Heart right ventricle (tissue), 16 donors: ENCODE measurements around the gene IL1RAPL1. TPM values are rescaled to one million over a fixed set of nuclear protein-coding genes. Genes with fewer than 3 reads are reported as not detected.

Source experiments
- ATAC-seq, 8 donors: fragments of 200-7000 bp; cut with Tn5 transposase; one replicate each; pipeline ENCODE4 v1.9.1; 2020; ENCODE audit warnings: mild to moderate bottlenecking in 8 of 8, moderate library complexity in 8 of 8, moderate number of reproducible peaks in 1 of 8
- DNase-seq, 2 donors: peaks; one replicate each; pipeline ENCODE4 v3.0.0-alpha.2; 2020
- H3K27ac ChIP-seq, 10 donors: fragments of 200-600 bp; sonication (generic) in 2 of 10; one replicate each; pipeline versions ENCODE4 v1.5.0 to v1.8.0; 2020 to 2022; ENCODE audit warnings: mild to moderate bottlenecking in 3 of 10
- H3K27me3 ChIP-seq, 7 donors: fragments of 200-600 bp; one replicate each; pipeline ENCODE4 v1.8.0; 2021 to 2022; ENCODE audit warnings: mild to moderate bottlenecking in 2 of 7
- H3K36me3 ChIP-seq, 9 donors: fragments of 200-600 bp; sonication (generic) in 1 of 9; one replicate each; pipeline versions ENCODE4 v1.5.0 to v1.8.0; 2020 to 2022; ENCODE audit warnings: mild to moderate bottlenecking in 2 of 9
- H3K4me1 ChIP-seq, 9 donors: fragments of 200-600 bp; sonication (generic) in 1 of 9; one replicate each; pipeline versions ENCODE4 v1.5.0 to v1.8.0; 2020 to 2022; ENCODE audit warnings: mild to moderate bottlenecking in 4 of 9
- H3K4me3 ChIP-seq, 10 donors: fragments of 200-600 bp; sonication (generic) in 2 of 10; one replicate each; pipeline versions ENCODE4 v1.5.0 to v1.8.0; 2020 to 2022; ENCODE audit warnings: mild to moderate bottlenecking in 7 of 10, moderate library complexity in 2 of 10
- H3K9me3 ChIP-seq, 11 donors: fragments of 200-600 bp in 10 of 11; sonication (generic) in 2 of 11; one replicate each; pipeline versions ENCODE4 v1.5.0 to v1.8.0; 2013 to 2022; ENCODE audit warnings: mild to moderate bottlenecking in 2 of 11, control low read depth in 1 of 11, moderate library complexity in 1 of 11
- CTCF ChIP-seq, 9 donors: fragments of 200-600 bp; sonication (generic) in 2 of 9; IDR thresholded peaks; one replicate each; pipeline versions ENCODE4 v1.5.0 to v1.8.0; 2021 to 2022; ENCODE audit warnings: antibody characterized with exemption in 9 of 9, mild to moderate bottlenecking in 5 of 9, moderate library complexity in 1 of 9
- WGBS, 2 donors: extraction: QIAGEN DNeasy Blood & Tissue Kit; methylation state at CpG; one replicate each; pipeline ENCODE4 v1.1.7; 2013; ENCODE audit warnings: inconsistent platforms in 1 of 2; 5-methylcytosine and 5-hydroxymethylcytosine counted together
- intact Hi-C, 10 donors: fragments of 100-400 bp; cut with DNase I; formaldehyde crosslinking; loops; one replicate each; pipeline versions ENCODE4 v1.11.1 to v1.14.2; 2022
- polyA plus RNA-seq, 2 donors: library from polyadenylated mRNA; stranded (reverse); fragments of 200-250 nt; gene quantifications; one replicate each; pipeline ENCODE4 v1.2.3, GENCODE V29; 2013
- total RNA-seq, 10 donors: library from RNA; stranded (reverse); fragmentation: NEBNext Ultra II Directional in 3 of 10; extraction: Animal tissue kit (Norgen Biotek cat#: 25700) in 3 of 10; gene quantifications; one replicate each; pipeline versions ENCODE4 v1.2.1 to v1.2.4, GENCODE V29; 2021 to 2023
- donor health status: Arrhythmogenic right ventricular cardiomyopathy.
- donor health status: ischemic (EF 13 %, LVEDD 7.1; RV severe dilation, severe dysfunction).
- donor health status: healthy with polysubstance abuse.
- donor health status: DM: no; HTN: yes; CAD: no.
- donor health status: DM: no; HTN: no; CAD: no.
- donor health status: ischemic (EF 25% LVEDD 6.9; RV normal size, moderate dysfunction).
- donor health status: ischemic (EF 25% LVEDD 5.7; RV mildly dilated, moderate dysfunction).
- donor health status: healthy.
- donor health status: DM: yes; HTN: yes; CAD: no.
- donor health status: Ischemic cardiomyopathy.
- donor health status: ischemic (EF 35%, LVEDD 5.7; RV mildly dilated, moderate dysfunction).
- donor health status: nonischemic (EF 11% LVEDD 7.7; RV severe dilation, severe dysfunction).
- donor health status: DM: yes; HTN: yes; CAD: no.
- donor health status: PGD.
- donor health status: ischemic (EF 29% LVEDD 5.4; RV normal size, mild dysfunction).
- donor health status: nonischemic (EF 23%, LVEDD 6.1; RV moderate dilation, normal function).

The IL1RAPL1 gene
- total and polyA plus RNA-seq, 12 donors, result 0.13 to 6.3 (median 2.8) TPM

GRCh38 chrX:29528281-29528680 lies 941.0 kb downstream of the IL1RAPL1 start:
- H3K4me1 ChIP-seq, result no peaks in the 10 kb centered on the region
- H3K9me3 ChIP-seq, result no peaks in the 10 kb centered on the region
- no peak overlapping the region for H3K27ac ChIP-seq
- WGBS, 2 donors, result 82 to 94% methylated on average over 1 of the region's 1 CpG
- no peak for TF ChIP-seq CTCF (IDR thresholded peaks at IDR 0.05)
- intact Hi-C loops, result no loop called here
- ATAC-seq, result no peak
- no peaks in the 10 kb centered on the region for H3K27me3 ChIP-seq
- no peak for DNase-seq
- no peaks in the 10 kb centered on the region for H3K36me3 ChIP-seq
- H3K4me3 ChIP-seq, result no peak overlapping the region

GRCh38 chrX:29530501-29530900 lies 943.3 kb downstream of the IL1RAPL1 start:
- H3K9me3 ChIP-seq, result no peaks in the 10 kb centered on the region
- no peaks in the 10 kb centered on the region for H3K4me1 ChIP-seq
- intact Hi-C loops, result no loop called here
- DNase-seq, result no peak
- H3K36me3 ChIP-seq, result no peaks in the 10 kb centered on the region
- 77 to 95% methylated on average over 2 of the region's 2 CpGs for WGBS, 2 donors
- no peaks in the 10 kb centered on the region for H3K27me3 ChIP-seq
- H3K4me3 ChIP-seq, result no peak overlapping the region
- no peak for TF ChIP-seq CTCF (IDR thresholded peaks at IDR 0.05)
- no peak for ATAC-seq
- no peak overlapping the region for H3K27ac ChIP-seq

- H3K4me1 ChIP-seq, result no peaks in the 10 kb centered on the region
- TF ChIP-seq CTCF (IDR thresholded peaks at IDR 0.05), result no peak
- H3K27ac ChIP-seq, result no peak overlapping the region
- no peak overlapping the region for H3K4me3 ChIP-seq
- H3K36me3 ChIP-seq, result no peaks in the 10 kb centered on the region
- ATAC-seq, result no peak
- intact Hi-C loops, result no loop called here
- DNase-seq, result no peak
- H3K27me3 ChIP-seq, result no peaks in the 10 kb centered on the region
- no peaks in the 10 kb centered on the region for H3K9me3 ChIP-seq
- 41 to 92% methylated on average over 4 of the region's 4 CpGs for WGBS, 2 donors
These were observed 944.1 kb downstream of the IL1RAPL1 start for GRCh38 chrX:29531336-29531735.

- H3K9me3 ChIP-seq, result no peaks in the 10 kb centered on the region
- H3K27me3 ChIP-seq, result no peaks in the 10 kb centered on the region
- no peaks in the 10 kb centered on the region for H3K4me1 ChIP-seq
- DNase-seq, result no peak
- H3K4me3 ChIP-seq, result no peak overlapping the region
- 65 to 83% methylated on average over 1 of the region's 1 CpG for WGBS, 2 donors
- TF ChIP-seq CTCF (IDR thresholded peaks at IDR 0.05), result no peak
- no peaks in the 10 kb centered on the region for H3K36me3 ChIP-seq
- H3K27ac ChIP-seq, result no peak overlapping the region
- intact Hi-C loops, result no loop called here
- ATAC-seq, result no peak
These were observed 948.2 kb downstream of the IL1RAPL1 start for GRCh38 chrX:29535212-29536162.
